Astrocyte (in vitro differentiated cells and primary cell): Measurements from ENCODE around the gene MYO1C. TPM values are rescaled to one million over a fixed set of nuclear protein-coding genes. Genes with fewer than 3 reads are reported as not detected.
A peak's percentile ranks its signal among the peaks of the same experiment; 100 is the strongest.

Experiments used
- DNase-seq: peaks from one replicate; pipeline ENCODE4 v3.0.0-alpha.2; 2010; ENCODE audit warnings: low read depth
- FAIRE-seq: peaks from 2 replicates; lab custom pipeline; 2011; peaks lifted over from hg19 to GRCh38; lab: Jason Lieb, UNC
- H2AFZ ChIP-seq: 2 replicates; pipeline ENCODE4 v1.6.0; 2012; ENCODE audit warnings: low read depth, low read length, inconsistent platforms
- H3K27ac ChIP-seq: 2 replicates; pipeline ENCODE4 v1.5.1; 2011; ENCODE audit warnings: low read depth, low read length, inconsistent platforms
- H3K27me3 ChIP-seq: 2 replicates; pipeline ENCODE4 v1.6.0; 2011; ENCODE audit warnings: low read length, inconsistent platforms; ENCODE audit not compliant: insufficient read depth
- H3K36me3 ChIP-seq: 2 replicates; pipeline ENCODE4 v1.5.1; 2011; ENCODE audit warnings: low read length, inconsistent platforms; ENCODE audit not compliant: insufficient read depth
- H3K4me1 ChIP-seq: 2 replicates; pipeline ENCODE4 v1.5.1; 2011; ENCODE audit warnings: low read length, inconsistent platforms; ENCODE audit not compliant: insufficient read depth
- H3K4me2 ChIP-seq: 2 replicates; pipeline ENCODE4 v1.6.0; 2012; ENCODE audit warnings: low read length, inconsistent platforms
- H3K4me3 ChIP-seq: 2 replicates; pipeline ENCODE4 v1.5.1; 2011; ENCODE audit warnings: low read depth, mild to moderate bottlenecking, low read length, inconsistent platforms; ENCODE audit not compliant: insufficient read depth
- H3K79me2 ChIP-seq: 2 replicates; pipeline ENCODE4 v1.6.0; 2012; ENCODE audit warnings: mild to moderate bottlenecking, low read length, inconsistent platforms; ENCODE audit not compliant: insufficient read depth
- H3K9ac ChIP-seq: 2 replicates; pipeline ENCODE4 v1.6.0; 2012; ENCODE audit warnings: mild to moderate bottlenecking, low read length, inconsistent platforms
- H3K9me3 ChIP-seq: 2 replicates; pipeline ENCODE4 v1.5.1; 2012; ENCODE audit warnings: low read depth, mild to moderate bottlenecking, low read length, inconsistent platforms; ENCODE audit not compliant: insufficient read depth
- H4K20me1 ChIP-seq: 2 replicates; pipeline ENCODE4 v1.6.0; 2012; ENCODE audit warnings: low read length, inconsistent platforms; ENCODE audit not compliant: insufficient read depth
- H3K27ac Mint-ChIP-seq: one replicate; pipeline ENCODE4 v1.8.0; 2021; ENCODE audit warnings: mild to moderate bottlenecking, mixed read lengths; ENCODE audit not compliant: unreplicated experiment
- H3K27me3 Mint-ChIP-seq: one replicate; pipeline ENCODE4 v1.8.0; 2021; ENCODE audit warnings: low read depth, mixed read lengths; ENCODE audit not compliant: unreplicated experiment
- H3K36me3 Mint-ChIP-seq: one replicate; pipeline ENCODE4 v1.8.0; 2021; ENCODE audit warnings: low read depth, mixed read lengths; ENCODE audit not compliant: unreplicated experiment
- H3K4me1 Mint-ChIP-seq: one replicate; pipeline ENCODE4 v1.8.0; 2021; ENCODE audit warnings: low read depth, mixed read lengths; ENCODE audit not compliant: unreplicated experiment
- H3K4me3 Mint-ChIP-seq: one replicate; pipeline ENCODE4 v1.8.0; 2021; ENCODE audit warnings: mild to moderate bottlenecking, moderate library complexity, mixed read lengths; ENCODE audit not compliant: unreplicated experiment
- H3K9me3 Mint-ChIP-seq: one replicate; pipeline ENCODE4 v1.8.0; 2021; ENCODE audit warnings: mild to moderate bottlenecking, mixed read lengths; ENCODE audit not compliant: unreplicated experiment
- EZH2 ChIP-seq: IDR thresholded peaks from 2 replicates; pipeline ENCODE4 v1.6.1; 2012; ENCODE audit warnings: mild to moderate bottlenecking, low read length, inconsistent platforms; ENCODE audit not compliant: insufficient read depth
- total RNA-seq: library from RNA; stranded (reverse); gene quantifications from 2 replicates; pipeline ENCODE4 v1.2.1, GENCODE V29; 2021
- TF ChIP-seq, protein P1 (sequence below): IDR thresholded peaks from 2 replicates; pipeline ENCODE4 v1.5.1; 2011; ENCODE audit warnings: low read depth, mild to moderate bottlenecking, inconsistent platforms, low read length, moderate library complexity; ENCODE audit not compliant: insufficient read depth

Gene MYO1C
- total RNA-seq, 1 donor from 2014 or later = 132 TPM

DNA sequence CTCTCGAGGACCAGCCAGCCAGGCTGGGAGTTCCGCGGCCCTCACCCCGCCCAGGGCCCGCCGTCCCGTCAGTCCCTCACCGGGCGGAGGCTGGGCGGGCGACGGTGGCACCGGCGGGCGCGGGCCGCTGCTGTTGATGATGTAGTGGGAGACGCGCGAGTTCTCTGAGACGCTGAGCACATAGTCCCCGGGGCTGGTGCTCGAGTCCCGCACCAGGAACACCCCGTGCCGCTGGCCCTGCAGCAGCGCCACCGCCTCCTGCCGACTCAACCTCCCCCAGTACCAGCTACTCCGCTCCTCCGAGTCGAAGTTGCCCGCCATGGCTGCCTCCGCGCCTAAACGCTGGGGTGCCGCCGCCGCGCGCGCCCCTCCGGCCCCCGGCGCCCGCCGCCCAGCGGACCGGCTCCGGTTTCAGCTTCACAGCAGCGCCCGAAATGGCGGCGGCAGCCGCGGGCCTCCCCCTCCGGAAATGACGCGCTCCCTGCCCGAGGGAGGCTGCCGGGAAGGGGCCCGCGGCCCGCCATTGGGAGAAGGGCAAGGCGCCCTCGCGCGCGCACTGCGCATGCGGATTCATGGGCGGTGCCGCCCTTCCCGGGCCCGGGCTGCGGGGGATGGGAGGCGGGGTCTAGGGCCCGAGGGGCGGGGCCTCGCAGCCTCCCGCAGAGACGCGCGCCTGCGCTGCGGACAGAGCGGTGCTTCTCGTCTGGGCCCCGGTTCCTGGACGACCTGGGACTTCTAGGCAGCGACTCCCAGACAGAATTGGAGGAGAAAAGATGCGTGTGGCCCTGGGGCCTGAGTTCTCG, 36.5 kb downstream of the MYO1C start, which contains the start of gene CRK:
CRK (minus strand) TSS at position 436 of the 803 bp plus-strand sequence; CDS start at position 321, 115 bp downstream.
- peaks cover 23% of the 10 kb centered on the region for H3K4me1 Mint-ChIP-seq
- no peaks in the 10 kb centered on the region for H3K27me3 Mint-ChIP-seq

DNA sequence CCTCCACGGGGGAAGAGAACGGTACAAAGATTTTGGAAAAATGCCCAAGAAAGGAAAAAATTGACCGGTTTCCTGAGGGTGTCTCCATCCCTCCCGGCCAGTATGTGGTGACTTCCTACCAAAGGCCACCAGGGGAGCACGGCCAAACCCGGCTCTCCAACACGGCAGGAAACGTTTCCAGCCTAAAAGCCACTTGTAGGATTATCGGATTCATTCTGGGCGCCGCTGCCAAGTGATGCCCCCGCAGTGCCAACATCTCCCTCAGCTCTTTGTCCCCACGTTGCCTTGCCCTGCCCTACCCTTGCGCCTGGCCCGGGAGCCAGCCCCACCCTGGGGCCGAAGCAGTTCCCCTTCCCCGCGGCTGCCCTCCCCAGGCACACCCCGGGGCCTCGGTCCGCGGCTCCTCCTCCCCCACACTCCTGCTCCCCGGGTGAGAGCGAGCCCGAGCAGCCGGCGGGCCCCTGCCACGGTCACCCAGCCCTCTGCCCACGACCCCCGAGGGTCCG, 37.1 kb downstream of the MYO1C start:
- Histone ChIP-seq H3K9ac (peak overlapping the region; percentile 97), H3K27ac (peak overlapping the region; percentile 95), H3K4me1 (peaks cover 17% of the 10 kb centered on the region), H3K4me2 (peak overlapping the region; percentile 97), H3K27me3 (no peaks in the 10 kb centered on the region), H3K79me2 (peaks cover 56% of the 10 kb centered on the region), H4K20me1 (peaks cover 52% of the 10 kb centered on the region), H3K9me3 (no peaks in the 10 kb centered on the region), H2AFZ (no peak overlapping the region), H3K4me3 (peak overlapping the region; percentile 88), H3K36me3 (no peaks in the 10 kb centered on the region)
- H3K27ac Mint-ChIP-seq = peak overlapping the region; percentile 98
- peaks cover 23% of the 10 kb centered on the region for H3K4me1 Mint-ChIP-seq
- FAIRE-seq = no peak
- peaks cover 14% of the 10 kb centered on the region for H3K36me3 Mint-ChIP-seq
- DNase-seq = peak; percentile 51
- H3K27me3 Mint-ChIP-seq = no peaks in the 10 kb centered on the region
- peak overlapping the region; percentile 96 for H3K4me3 Mint-ChIP-seq
- no peak for TF ChIP-seq EZH2
- TF ChIP-seq, protein P1, sequence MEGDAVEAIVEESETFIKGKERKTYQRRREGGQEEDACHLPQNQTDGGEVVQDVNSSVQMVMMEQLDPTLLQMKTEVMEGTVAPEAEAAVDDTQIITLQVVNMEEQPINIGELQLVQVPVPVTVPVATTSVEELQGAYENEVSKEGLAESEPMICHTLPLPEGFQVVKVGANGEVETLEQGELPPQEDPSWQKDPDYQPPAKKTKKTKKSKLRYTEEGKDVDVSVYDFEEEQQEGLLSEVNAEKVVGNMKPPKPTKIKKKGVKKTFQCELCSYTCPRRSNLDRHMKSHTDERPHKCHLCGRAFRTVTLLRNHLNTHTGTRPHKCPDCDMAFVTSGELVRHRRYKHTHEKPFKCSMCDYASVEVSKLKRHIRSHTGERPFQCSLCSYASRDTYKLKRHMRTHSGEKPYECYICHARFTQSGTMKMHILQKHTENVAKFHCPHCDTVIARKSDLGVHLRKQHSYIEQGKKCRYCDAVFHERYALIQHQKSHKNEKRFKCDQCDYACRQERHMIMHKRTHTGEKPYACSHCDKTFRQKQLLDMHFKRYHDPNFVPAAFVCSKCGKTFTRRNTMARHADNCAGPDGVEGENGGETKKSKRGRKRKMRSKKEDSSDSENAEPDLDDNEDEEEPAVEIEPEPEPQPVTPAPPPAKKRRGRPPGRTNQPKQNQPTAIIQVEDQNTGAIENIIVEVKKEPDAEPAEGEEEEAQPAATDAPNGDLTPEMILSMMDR = peak; percentile 45
- no peaks in the 10 kb centered on the region for H3K9me3 Mint-ChIP-seq

More for the DNA sequence above, 36.5 kb downstream of the MYO1C start, which contains the start of gene CRK:
- Mint-ChIP-seq H3K4me3 (peak within 1 kb of the TSS; percentile 96), H3K9me3 (no peaks in the 10 kb centered on the region), H3K27ac (peak within 1 kb of the TSS; percentile 98), H3K36me3 (peaks cover 15% of the 10 kb centered on the region)
- peak; percentile 76 for DNase-seq
- Histone ChIP-seq H3K27me3 (no peaks in the 10 kb centered on the region), H3K9me3 (no peaks in the 10 kb centered on the region), H3K36me3 (no peaks in the 10 kb centered on the region), H3K4me1 (peaks cover 19% of the 10 kb centered on the region), H3K4me3 (peak within 1 kb of the TSS; percentile 88), H3K79me2 (peaks cover 50% of the 10 kb centered on the region), H3K9ac (peak within 1 kb of the TSS; percentile 97), H3K27ac (peak within 1 kb of the TSS; percentile 95), H4K20me1 (peaks cover 46% of the 10 kb centered on the region), H2AFZ (peak within 1 kb of the TSS; percentile 75), H3K4me2 (peak within 1 kb of the TSS; percentile 97)
- FAIRE-seq = no peak
- TF ChIP-seq, protein P1 = no peak
- no peak for TF ChIP-seq EZH2
